Measurements from ENCODE around the gene KTN1.

KTN1 gene

DNA sequence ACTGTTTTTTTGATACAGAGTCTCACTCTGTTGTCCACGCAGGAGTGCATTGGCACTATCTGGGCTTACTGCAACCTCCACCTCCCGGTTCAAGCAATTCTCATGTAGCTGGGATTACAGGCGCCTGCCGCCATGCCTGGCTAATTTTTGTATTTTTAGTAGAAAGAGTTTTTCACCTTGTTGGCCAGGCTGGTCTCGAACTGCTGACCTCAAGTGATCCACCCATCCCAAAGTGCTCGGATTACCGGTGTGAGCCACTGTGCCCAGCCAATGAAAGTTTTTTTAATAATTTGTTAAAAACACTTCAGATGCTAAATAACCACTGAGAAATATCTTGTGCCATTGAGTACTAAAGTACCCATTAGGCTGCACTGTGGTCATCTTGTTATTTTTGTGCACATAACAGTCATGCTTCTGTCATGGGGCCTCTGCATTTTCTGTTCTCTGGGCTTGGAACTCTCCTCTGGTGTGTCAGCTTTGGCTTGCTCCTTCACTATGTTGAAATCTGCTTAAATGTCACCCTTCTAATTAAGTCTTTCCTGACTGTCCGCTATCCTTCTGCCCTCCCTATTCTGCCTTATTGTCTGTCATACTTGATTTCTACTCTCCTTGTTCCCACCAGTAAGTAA, 105.1 kb downstream of the KTN1 start:
- no peak for DNase-seq

DNA sequence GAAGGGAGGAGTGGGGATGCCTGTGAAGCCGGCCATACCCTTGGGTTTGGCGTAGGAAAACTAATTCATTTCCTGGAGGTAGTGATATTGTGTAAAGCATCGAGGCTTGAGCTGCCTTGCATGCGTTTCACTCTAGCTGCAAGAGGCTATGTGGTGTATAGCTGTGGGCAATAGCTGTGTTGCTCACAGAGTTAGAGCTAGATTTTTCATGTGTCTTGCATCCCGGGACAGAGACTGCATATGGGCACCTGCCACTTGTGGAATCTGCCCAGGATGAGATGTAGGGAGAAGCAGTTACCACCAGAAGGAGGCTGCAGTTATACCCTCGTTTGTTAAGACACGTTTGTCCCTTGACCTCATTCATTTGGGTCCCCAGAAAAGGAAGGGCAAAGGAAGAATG, 106.7 kb downstream of the KTN1 start:
- DNase-seq = no peak

DNA sequence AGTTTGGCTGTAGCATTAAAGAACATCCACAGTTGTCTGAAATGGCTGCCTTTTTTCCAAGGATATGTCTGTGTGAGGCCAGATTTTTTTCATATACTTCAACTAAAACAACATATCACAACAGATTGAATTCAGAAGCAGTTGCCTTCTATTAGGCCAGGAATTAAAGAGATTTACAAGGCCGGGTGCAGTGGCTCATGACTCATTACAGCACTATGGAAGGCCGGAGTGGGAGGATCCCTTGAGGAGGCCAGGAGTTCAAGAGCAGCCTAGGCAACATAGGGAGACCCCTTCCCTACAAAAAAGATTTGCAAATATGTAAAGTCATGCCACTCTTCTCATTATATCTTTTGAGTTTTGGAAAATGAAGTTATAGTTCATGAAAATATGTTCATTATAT, 108.6 kb downstream of the KTN1 start:
- no peak for DNase-seq

DNA sequence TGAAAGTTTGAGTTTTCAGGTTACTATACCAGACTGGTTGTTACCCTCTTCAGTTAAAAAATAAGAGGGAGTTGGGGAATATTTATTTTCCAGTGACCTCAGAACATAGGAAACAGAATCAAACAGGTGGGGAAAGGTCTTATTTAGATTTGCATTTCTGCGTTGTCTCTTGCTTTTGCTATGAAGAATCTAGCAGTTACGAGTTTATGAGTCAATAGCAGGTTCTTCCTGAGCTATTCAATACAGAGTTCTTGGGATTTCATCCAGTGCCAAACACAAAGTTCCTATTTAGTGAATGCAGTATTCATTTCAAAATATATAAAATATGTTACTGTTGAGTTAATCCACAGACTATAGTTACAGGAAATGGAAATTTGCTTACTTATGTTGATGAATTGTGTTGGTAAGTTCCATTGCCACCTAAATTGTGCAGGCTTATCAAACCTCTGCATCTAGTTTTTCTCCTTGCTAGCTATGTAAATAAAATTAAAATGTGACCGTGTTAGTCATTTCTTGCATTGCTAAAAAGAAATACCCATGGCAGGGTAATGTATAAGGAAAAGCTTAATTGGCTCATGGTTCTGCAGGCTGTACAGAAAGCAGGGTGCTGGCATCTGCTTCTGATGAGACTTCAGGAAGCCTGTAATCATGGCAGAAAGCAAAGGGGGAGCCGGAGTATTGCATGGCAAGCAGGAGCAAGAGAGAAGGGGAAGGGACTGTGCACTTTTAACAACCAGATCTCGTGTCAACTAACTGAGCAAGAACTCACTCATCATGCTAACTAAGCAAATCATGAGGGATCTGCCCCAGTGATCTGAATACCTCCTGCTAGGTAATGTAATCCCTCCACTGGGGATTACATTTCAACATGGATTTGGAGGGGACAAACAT, 110.2 kb downstream of the KTN1 start:
- no peak for DNase-seq

DNA sequence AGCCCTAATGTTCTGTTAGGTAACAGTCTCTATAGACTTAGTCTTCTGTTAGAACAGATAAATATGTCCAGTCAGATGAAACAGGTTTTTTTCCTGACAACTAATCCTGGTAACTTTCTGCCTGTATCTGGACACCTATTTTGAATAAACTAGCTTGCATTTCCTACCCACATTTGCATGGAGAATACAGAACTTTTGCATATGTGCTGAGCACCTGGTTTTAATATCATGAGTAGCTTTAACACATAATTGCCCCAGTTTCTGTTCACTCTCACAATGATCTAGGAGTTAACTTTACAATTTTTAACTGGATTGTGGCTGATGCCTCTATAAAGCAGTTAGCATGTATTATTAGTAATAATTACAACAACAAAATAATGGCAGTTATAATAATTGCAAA, 111.7 kb downstream of the KTN1 start:
- no peak for DNase-seq

DNA sequence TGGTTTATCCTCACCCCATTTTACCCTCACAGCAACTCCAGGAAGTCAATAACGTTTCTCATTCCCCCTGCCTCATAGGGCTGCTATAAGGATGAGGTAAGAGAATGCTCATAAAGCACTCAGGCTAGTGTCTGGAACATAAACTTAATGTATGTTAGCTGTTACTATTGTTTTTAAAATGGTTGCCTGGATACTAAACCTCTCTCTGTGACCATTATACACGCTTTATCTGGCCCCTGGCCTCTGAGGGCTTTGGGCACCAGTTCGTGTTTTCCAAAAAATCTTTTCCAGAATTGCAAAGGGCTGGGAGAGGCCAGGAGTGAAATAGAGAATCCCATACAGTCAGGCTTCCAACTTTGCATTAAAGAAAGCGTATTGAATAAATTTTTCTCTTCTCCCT, 113.9 kb downstream of the KTN1 start:
- no peak for DNase-seq

DNA sequence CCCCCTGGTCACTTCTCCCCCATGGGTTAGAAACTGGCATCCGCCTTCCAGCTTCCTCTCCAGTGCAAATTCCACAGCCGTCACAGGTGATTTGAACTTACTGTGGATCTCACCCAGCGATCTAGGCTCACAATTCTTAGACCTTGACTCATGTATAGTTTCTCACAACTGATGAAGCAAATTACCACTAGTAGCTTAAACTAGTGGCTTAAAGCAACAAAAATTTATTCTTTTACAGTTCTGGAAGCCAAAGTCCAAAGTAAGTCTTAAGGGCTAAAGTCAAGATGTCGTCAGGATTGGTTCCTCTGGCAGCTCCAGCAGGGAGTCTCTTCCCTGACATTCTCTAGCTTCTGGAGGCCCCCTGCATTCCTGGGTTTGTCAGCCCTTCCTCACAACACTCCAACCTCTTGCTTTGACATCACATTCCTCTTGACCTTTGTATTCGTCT, 117.4 kb downstream of the KTN1 start:
- no peak for DNase-seq

DNA sequence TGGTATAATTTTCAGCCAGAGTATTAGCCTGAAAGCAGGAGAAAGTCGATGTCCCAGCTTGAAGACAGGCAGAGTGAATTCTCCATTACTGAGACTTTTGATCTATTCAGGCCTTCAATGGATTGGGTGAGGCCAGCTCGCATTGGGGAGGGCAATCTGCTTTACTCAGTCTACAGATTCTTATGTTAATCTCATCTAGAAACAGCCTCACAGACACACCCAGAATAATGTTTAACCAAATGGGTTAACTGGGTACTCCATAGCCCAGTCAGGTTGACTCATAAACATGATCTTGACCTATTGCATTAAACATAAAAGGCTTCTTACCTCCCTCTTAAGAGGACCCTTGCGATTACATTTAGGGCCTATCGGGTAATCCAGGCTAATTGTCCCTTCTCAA, 118.0 kb downstream of the KTN1 start:
- no peak for DNase-seq

DNA sequence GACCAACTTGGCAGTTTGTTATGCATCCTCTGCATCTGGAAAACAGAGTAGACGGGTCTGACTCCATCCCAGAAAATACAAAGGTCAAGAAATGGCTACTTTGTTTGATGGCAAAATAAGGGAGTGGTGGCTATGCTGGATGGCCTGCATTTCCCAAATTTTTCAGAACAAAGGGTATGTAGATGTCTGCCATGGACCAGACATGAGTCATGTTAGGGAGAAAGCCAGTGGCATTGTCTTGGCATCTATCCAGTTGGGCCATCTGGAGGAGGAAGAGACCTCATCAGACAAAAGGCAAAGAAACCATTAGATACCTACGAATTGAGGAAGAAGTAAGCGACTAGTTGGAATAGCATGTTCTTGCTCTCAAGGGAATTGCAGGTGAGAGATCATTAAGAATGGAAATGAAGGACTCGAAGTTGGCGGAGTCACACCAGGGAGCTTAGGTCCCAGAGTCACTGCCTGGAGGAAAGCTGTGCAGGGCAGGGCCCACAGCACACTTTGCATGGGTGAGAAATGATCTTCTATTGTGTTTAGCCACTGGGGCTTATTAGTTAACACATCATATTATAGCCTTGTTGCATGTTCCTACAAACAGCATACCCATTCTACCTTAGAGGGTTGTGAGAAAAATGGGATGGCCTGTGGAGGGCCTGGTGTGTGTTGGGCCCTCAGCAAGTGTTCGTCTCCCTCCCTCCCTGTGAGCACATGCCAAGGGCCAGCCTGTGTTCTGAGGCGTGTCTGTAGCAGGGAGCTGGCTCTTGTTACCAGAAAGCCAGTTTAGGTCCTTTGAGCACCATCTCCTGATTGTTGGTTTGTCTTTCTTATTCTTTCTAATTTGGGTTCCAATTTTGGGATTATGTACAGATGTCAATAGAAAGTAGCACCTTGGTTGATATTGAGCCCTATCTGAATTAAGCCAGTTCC, 119.4 kb downstream of the KTN1 start:
- no peak for DNase-seq

DNA sequence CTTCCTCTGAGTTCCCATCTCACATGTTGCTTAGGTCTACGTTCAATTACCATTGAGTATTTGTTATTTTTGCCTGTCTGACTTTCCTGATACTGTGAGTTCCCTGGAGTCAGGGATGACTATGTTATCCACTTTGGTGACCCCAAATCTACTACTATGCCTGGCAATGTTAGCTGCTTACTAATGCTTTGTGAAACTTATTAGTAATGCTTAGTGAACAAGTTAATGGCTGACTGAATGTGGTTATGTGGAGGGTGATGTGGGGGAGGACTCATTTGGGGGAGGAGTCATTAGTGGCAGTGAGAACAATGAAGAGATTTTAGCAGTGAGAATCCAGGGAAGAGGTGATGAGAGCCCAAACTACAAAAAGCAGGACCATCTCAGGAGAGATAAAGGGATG, 121.6 kb downstream of the KTN1 start:
- DNase-seq = no peak

DNA sequence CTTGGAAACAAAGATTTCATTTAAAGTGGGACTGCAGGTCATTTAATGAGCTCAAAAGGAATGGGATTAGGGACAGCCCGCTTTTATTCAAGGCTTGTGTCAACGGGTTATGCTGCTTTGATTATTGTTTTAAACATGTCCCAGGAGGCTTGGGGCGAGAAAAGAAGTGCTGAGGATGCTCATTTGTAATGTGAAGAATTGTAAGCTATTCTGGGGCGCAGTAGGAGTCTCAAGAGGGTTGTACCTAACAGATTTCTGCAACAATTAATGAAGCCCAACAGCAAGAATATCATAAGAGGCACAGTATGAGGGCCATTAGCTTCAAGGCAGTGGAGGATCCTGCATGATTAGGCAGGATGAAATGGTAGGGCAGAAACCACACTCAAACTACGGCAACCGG, 122.5 kb downstream of the KTN1 start:
- DNase-seq = no peak

DNA sequence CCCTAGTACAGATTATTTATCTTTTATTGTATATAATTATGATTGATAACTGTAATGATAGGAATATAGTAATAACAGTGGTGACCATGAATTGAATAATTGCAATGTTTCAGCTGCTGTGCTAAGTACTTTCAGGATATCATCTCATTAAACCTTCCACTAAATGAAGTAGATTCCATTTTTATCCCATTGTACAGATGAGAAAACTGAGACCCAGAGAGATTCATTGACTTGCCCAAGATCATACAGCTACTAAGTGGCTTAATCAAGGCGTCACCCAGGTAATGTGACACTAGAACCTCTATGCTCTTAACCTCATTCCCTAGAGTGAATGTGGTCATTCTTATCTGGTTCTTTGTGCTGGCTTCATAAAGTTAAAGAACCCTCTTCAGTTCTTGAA, 124.6 kb downstream of the KTN1 start:
- no peak for DNase-seq

DNA sequence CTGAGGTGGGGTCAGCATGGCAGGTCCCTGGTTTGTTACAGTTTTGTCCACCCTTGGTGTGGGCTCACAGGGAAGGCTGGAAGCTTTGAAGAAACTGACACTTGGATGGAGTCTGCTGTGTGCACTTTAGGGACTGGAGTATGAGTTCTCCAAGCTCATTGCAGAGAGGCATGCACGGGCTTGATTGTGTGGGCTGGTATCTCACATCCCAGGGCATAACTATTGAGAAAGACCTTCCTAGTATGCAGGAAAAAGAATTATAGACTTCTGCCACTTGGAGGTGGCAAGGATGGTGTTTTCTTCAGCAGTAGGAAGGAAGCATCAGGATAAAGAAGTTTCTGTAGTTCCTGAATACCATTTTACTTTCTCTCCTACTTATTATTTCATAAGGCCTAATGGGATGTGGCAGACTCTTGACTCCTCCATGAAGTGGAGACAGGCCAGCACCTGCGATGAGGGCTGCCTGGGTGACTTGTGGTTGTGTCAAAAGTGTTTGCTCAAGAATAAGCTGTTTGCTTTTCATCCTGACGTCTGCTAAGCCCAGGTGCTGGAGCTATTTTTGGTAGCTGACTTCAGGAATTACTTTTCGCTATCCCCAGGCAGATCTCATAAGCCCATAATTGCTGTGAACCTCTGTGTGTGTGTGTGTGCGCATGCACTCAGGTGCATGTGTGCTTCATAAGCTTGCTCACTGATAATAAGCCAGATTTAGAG, 125.8 kb downstream of the KTN1 start:
- no peak for DNase-seq

DNA sequence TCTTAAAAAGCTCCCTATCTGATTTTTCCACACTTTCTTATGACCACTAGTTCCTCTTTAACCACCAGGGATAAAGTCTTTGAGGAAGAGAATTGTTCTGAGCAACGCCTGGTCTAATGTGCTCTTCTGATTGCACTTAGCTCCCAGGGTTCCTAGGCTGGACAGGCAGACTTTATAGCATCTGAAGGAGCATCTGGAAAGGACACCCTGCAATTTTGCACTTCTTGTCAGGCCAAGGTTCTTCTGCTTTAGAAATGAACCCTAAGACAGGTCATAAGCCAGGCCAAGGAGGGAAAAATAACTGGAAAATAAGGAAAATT, 126.3 kb downstream of the KTN1 start:
- DNase-seq = no peak

DNA sequence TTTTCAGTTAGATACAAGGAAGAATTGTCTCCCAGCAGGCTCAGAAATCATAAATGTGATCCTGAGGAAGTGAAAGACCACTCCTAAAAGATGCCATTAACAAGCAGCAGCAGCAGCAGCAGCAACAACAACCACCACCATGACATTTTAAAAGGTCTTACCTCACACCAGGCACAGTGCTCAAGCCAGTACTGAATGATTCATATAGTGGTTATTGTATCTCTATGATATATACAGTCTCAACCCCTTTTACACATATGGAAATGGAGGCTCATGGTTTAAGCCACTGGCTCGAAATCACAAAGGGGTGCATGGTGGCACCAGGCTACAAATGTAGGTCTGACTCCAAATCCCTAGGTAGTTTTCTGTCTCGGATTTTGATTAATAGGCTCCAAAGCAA, 126.9 kb downstream of the KTN1 start:
- DNase-seq = no peak

DNA sequence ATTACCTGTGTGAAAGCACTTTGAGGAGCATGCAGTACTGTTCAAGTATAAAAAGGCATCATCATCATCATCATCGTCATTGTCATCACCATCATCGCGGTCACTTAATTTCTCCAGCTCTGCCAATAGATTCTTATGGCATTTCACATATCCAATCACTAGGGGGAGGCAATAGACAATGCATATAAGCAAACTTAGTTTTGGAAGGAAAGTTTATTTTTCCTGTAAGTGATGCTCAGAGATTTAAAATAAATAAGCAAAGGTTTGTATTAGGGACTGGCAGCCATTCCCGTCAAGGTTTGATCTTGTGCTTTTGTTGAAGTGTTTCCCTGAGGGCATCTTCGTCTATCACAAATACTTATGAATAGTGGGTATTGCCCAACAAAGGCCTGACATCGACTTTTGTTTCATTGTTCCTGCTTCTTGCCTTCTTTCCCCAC, 127.4 kb downstream of the KTN1 start:
- DNase-seq = no peak

DNA sequence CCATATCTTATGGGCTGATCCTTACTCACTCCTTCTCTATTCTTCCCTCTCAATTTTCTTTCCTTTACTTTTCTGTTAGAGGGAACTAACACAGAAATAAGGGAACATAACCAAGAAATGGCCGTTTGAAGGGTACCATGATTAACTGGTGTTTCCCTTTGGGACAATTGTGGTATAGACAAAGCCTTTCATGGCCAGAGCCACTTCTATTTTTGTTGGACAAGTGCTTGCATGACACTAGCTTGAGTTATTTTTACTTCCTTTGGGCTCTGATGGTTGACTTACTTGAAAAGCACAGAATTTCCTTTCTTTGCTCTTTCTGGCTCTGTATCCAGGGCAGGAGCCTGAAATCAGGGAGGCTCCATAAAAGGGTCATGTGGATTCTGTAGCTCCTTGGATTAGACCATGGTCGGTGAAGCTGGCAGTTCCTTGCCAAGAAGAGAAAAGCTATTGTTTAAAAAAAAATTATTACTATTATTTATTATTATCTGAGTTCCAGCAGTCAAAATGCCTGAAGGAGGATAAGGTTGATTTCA, 130.6 kb downstream of the KTN1 start:
- DNase-seq = no peak

DNA sequence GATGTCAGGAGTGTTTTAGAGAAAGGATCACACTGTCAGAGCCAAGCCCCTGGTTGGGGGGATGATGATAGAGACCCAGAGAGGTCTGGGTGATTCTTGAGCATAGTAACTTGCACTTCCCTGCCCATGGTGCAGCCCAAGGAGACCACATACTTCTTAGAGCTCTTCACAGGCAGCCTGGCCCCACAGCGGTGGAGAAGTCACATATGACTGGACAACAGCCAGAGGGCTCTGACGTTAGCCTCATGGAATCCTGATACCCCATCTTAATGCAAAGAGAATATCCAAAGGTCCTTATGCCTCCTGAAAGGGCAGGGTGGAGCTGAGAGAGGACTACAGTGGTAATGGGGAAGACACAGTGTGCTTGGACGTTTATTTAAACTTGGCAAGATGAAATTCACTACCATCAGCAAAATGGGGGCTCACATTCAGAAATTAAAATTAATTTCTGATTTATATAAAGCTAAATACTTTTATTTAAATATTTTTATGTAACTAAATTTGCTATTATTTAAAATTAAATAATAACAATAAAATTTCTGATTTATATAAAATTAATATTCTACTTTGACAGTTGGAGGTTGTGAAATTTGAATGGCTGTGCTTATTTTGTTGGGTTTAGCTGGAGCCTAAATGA, 131.3 kb downstream of the KTN1 start:
- no peak for DNase-seq

DNA sequence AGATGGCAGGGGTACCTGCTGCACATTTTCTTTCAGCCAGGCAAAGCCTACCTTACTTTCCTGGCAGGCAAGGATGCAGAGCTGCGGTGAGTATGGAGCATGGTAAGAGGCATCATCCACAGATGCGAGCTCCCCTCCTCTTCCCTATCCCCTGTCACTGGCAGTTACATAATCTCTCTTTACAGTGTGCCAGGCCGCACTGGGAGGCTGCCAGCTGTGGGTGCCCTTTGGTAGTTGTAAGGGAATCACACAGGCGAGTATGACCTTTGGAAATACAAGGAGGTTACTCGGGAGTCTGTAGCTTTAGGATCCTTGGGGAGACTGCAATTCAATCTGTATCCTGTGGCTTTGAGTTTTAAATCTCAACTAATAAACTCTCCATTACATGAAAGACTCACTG, 132.5 kb downstream of the KTN1 start:
- DNase-seq = no peak

DNA sequence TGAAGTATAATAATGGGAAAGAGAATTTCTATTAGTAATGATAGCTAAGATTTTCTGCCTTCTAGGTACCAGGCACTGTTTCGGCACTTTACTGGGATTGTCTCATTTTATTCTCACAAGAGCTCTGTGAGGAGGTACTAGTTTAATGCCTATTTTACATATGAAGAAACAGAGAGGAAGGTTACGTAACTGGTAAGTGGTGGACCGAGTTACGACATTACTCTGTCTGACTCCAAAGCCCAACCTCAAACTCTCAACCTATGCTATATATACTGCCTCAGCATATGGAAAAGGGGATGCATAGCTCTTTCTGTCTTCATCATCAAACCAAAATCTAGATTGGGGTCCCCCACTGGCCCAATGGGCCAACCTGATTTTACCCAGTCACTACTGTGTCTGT, 133.5 kb downstream of the KTN1 start:
- no peak for DNase-seq

DNA sequence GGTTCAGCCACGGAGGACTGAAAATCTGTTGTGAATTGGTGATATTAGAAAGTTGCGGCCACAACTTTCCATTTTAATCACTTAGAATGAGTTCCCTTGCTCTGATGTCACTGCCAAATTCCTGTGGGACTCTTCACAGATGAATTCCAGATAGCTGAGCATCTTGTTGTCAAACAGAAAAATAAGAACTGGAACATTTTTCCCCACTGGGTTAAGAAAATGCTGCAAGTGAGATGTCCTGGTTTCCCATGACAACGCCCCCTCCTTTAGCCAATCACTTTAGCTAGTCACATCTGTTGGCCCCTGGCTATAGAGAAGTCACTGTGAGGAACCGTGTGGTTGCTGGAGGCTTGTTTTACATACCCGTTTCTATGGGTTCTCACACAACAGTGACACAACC, 135.9 kb downstream of the KTN1 start:
- no peak for DNase-seq

DNA sequence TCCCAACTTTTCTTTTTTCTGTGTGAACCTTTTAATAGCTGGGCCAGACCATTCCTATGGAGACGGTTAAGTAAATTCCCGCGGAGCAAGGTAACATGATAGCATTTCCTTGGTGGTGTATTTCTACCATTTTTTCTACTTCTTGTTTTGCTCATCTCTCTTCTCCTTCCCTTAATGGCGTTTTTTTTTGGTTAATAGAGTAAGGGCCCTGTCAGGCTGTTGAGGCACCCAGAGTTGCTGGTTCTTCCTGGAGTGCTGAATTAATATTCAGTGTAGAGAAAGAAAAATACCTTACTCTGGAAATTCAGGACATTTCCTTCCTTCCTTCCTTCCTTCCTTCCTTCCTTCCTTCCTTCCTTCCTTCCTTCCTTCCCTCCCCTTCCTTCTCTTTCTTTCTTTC, 137.6 kb downstream of the KTN1 start:
- DNase-seq = no peak
